ENCODE results near the gene NLRP1.

The NLRP1 gene

GRCh38 chr17:5615476-5615875, 31.2 kb upstream of the NLRP1 start:
- Histone ChIP-seq H3K27ac (no peak overlapping the region), H3K9ac (no peak overlapping the region), H3K4me1 (peaks cover 10% of the 10 kb centered on the region), H3K9me3 (no peaks in the 10 kb centered on the region), H3K4me2 (no peak overlapping the region), H3K36me3 (no peaks in the 10 kb centered on the region), H3K27me3 (no peaks in the 10 kb centered on the region), H3K4me3 (no peak overlapping the region), H4K20me1 (no peaks in the 10 kb centered on the region)
- no peak for TF ChIP-seq Cebpa-rat (IDR thresholded peaks at IDR 0.05)

GRCh38 chr17:5610956-5611355, 26.6 kb upstream of the NLRP1 start:
- H3K9me3 ChIP-seq: no peaks in the 10 kb centered on the region
- no peak overlapping the region for H3K4me3 ChIP-seq
- H3K4me2 ChIP-seq: no peak overlapping the region
- no peaks in the 10 kb centered on the region for H4K20me1 ChIP-seq
- H3K36me3 ChIP-seq: no peaks in the 10 kb centered on the region
- H3K4me1 ChIP-seq: peaks cover 10% of the 10 kb centered on the region
- no peak for TF ChIP-seq Cebpa-rat (IDR thresholded peaks at IDR 0.05)
- H3K27me3 ChIP-seq: no peaks in the 10 kb centered on the region
- H3K9ac ChIP-seq: no peak overlapping the region
- H3K27ac ChIP-seq: no peak overlapping the region

- Histone ChIP-seq H3K4me2 (no peak overlapping the region), H3K27ac (no peak overlapping the region), H4K20me1 (no peaks in the 10 kb centered on the region), H3K36me3 (no peaks in the 10 kb centered on the region), H3K4me3 (no peak overlapping the region), H3K9ac (no peak overlapping the region), H3K27me3 (no peaks in the 10 kb centered on the region), H3K4me1 (peaks cover 10% of the 10 kb centered on the region), H3K9me3 (no peaks in the 10 kb centered on the region)
- TF ChIP-seq Cebpa-rat (IDR thresholded peaks at IDR 0.05): no peak
Observed at GRCh38 chr17:5608399-5609112, 24.2 kb upstream of the NLRP1 start.

GRCh38 chr17:5607946-5608345, 23.6 kb upstream of the NLRP1 start:
- no peaks in the 10 kb centered on the region for H4K20me1 ChIP-seq

GRCh38 chr17:5605452-5605851, 21.1 kb upstream of the NLRP1 start:
- H3K4me3 ChIP-seq: no peak overlapping the region
- H3K27me3 ChIP-seq: no peaks in the 10 kb centered on the region
- H3K9me3 ChIP-seq: no peaks in the 10 kb centered on the region
- H3K36me3 ChIP-seq: no peaks in the 10 kb centered on the region
- no peak overlapping the region for H3K9ac ChIP-seq
- no peak overlapping the region for H3K27ac ChIP-seq
- TF ChIP-seq Cebpa-rat (IDR thresholded peaks at IDR 0.05): no peak
- no peaks in the 10 kb centered on the region for H3K4me1 ChIP-seq
- no peak overlapping the region for H3K4me2 ChIP-seq
- H4K20me1 ChIP-seq: no peaks in the 10 kb centered on the region

More at GRCh38 chr17:5607946-5608345, 23.6 kb upstream of the NLRP1 start:
- H3K9ac ChIP-seq: no peak overlapping the region
- no peak overlapping the region for H3K4me3 ChIP-seq
- no peak for TF ChIP-seq Cebpa-rat (IDR thresholded peaks at IDR 0.05)
- H3K4me2 ChIP-seq: no peak overlapping the region
- H3K27me3 ChIP-seq: no peaks in the 10 kb centered on the region
- no peaks in the 10 kb centered on the region for H3K9me3 ChIP-seq
- H3K4me1 ChIP-seq: peaks cover 10% of the 10 kb centered on the region
- H3K36me3 ChIP-seq: no peaks in the 10 kb centered on the region
- no peak overlapping the region for H3K27ac ChIP-seq

GRCh38 chr17:5600041-5600440, 15.7 kb upstream of the NLRP1 start:
- Histone ChIP-seq H3K4me3 (no peak overlapping the region), H3K9me3 (no peaks in the 10 kb centered on the region), H3K4me1 (no peaks in the 10 kb centered on the region), H3K27me3 (no peaks in the 10 kb centered on the region), H3K4me2 (no peak overlapping the region), H4K20me1 (no peaks in the 10 kb centered on the region), H3K27ac (no peak overlapping the region), H3K36me3 (no peaks in the 10 kb centered on the region), H3K9ac (no peak overlapping the region)
- TF ChIP-seq Cebpa-rat (IDR thresholded peaks at IDR 0.05): no peak

GRCh38 chr17:5598457-5598856, 14.1 kb upstream of the NLRP1 start:
- Histone ChIP-seq H4K20me1 (no peaks in the 10 kb centered on the region), H3K9ac (no peak overlapping the region), H3K4me1 (no peaks in the 10 kb centered on the region), H3K36me3 (no peaks in the 10 kb centered on the region), H3K4me3 (no peak overlapping the region), H3K4me2 (no peak overlapping the region), H3K27me3 (no peaks in the 10 kb centered on the region), H3K9me3 (no peaks in the 10 kb centered on the region), H3K27ac (no peak overlapping the region)
- TF ChIP-seq Cebpa-rat (IDR thresholded peaks at IDR 0.05): no peak

GRCh38 chr17:5596421-5596820, 12.1 kb upstream of the NLRP1 start:
- TF ChIP-seq Cebpa-rat (IDR thresholded peaks at IDR 0.05): no peak
- no peak overlapping the region for H3K9ac ChIP-seq
- no peaks in the 10 kb centered on the region for H3K27me3 ChIP-seq
- no peak overlapping the region for H3K4me2 ChIP-seq
- H3K4me1 ChIP-seq: no peaks in the 10 kb centered on the region
- no peaks in the 10 kb centered on the region for H4K20me1 ChIP-seq
- H3K36me3 ChIP-seq: no peaks in the 10 kb centered on the region
- no peaks in the 10 kb centered on the region for H3K9me3 ChIP-seq
- no peak overlapping the region for H3K4me3 ChIP-seq
- no peak overlapping the region for H3K27ac ChIP-seq

GRCh38 chr17:5595831-5596230, 11.5 kb upstream of the NLRP1 start:
- no peak overlapping the region for H3K4me3 ChIP-seq
- H3K9ac ChIP-seq: no peak overlapping the region
- no peaks in the 10 kb centered on the region for H3K36me3 ChIP-seq
- no peaks in the 10 kb centered on the region for H3K9me3 ChIP-seq
- H3K4me2 ChIP-seq: no peak overlapping the region
- H4K20me1 ChIP-seq: no peaks in the 10 kb centered on the region
- no peak for TF ChIP-seq Cebpa-rat (IDR thresholded peaks at IDR 0.05)
- no peak overlapping the region for H3K27ac ChIP-seq
- H3K27me3 ChIP-seq: no peaks in the 10 kb centered on the region
- H3K4me1 ChIP-seq: no peaks in the 10 kb centered on the region

- H4K20me1 ChIP-seq: no peaks in the 10 kb centered on the region
- no peaks in the 10 kb centered on the region for H3K36me3 ChIP-seq
- TF ChIP-seq Cebpa-rat (IDR thresholded peaks at IDR 0.05): no peak
- no peak overlapping the region for H3K4me3 ChIP-seq
- H3K27me3 ChIP-seq: no peaks in the 10 kb centered on the region
- H3K9ac ChIP-seq: no peak overlapping the region
- no peaks in the 10 kb centered on the region for H3K4me1 ChIP-seq
- H3K9me3 ChIP-seq: no peaks in the 10 kb centered on the region
- no peak overlapping the region for H3K27ac ChIP-seq
- H3K4me2 ChIP-seq: no peak overlapping the region
Observed at GRCh38 chr17:5592382-5592781, 8.1 kb upstream of the NLRP1 start.

- no peaks in the 10 kb centered on the region for H3K36me3 ChIP-seq
- H3K4me1 ChIP-seq: peaks cover 4% of the 10 kb centered on the region; the same call in 1 of the 2 replicates
- no peaks in the 10 kb centered on the region for H3K27me3 ChIP-seq
- H3K9me3 ChIP-seq: no peaks in the 10 kb centered on the region
- no peak for TF ChIP-seq Cebpa-rat (IDR thresholded peaks at IDR 0.05)
- H4K20me1 ChIP-seq: no peaks in the 10 kb centered on the region
- H3K9ac ChIP-seq: no peak overlapping the region
- H3K4me2 ChIP-seq: no peak overlapping the region
- H3K27ac ChIP-seq: no peak overlapping the region
- no peak overlapping the region for H3K4me3 ChIP-seq
Observed at GRCh38 chr17:5591966-5592365, 7.7 kb upstream of the NLRP1 start.

All from BLaER1 (cell line).